ENCODE measurements around the gene BSDC1.
"Not testable (repeated sequence)": the region's sequence is repeated elsewhere in the genome, so short reads cannot be mapped to it uniquely, and the experiment has no call there.

BSDC1 gene

GRCh38 chr1:32356478-32356877 lies 37.8 kb downstream of the BSDC1 start:
- DNase-seq = no peak

GRCh38 chr1:32355778-32356177 lies 38.5 kb downstream of the BSDC1 start:
- not testable (repeated sequence) for DNase-seq

- DNase-seq = no peak
Observed at GRCh38 chr1:32353886-32354570, 40.2 kb downstream of the BSDC1 start.

GRCh38 chr1:32353431-32353830 lies 40.8 kb downstream of the BSDC1 start:
- no peak for DNase-seq

- no peak for DNase-seq
Observed at GRCh38 chr1:32352831-32353383, 41.3 kb downstream of the BSDC1 start.

- DNase-seq = no peak
Observed at GRCh38 chr1:32352239-32352745, 41.9 kb downstream of the BSDC1 start.

GRCh38 chr1:32351399-32352238 lies 42.6 kb downstream of the BSDC1 start:
- DNase-seq = peak; percentile 73

GRCh38 chr1:32350785-32351398 lies 43.3 kb downstream of the BSDC1 start:
- peak; percentile 73 for DNase-seq

- no peak for DNase-seq
Observed at GRCh38 chr1:32349211-32349708, 45.0 kb downstream of the BSDC1 start.

GRCh38 chr1:32346532-32347157 lies 47.6 kb downstream of the BSDC1 start:
- DNase-seq = no peak

GRCh38 chr1:32345289-32345827 lies 48.9 kb downstream of the BSDC1 start:
- DNase-seq = no peak

GRCh38 chr1:32342704-32343103 lies 51.5 kb downstream of the BSDC1 start:
- DNase-seq = no peak

- no peak for DNase-seq
Observed at GRCh38 chr1:32341971-32342370, 52.3 kb downstream of the BSDC1 start.

GRCh38 chr1:32341186-32341757 lies 53.0 kb downstream of the BSDC1 start:
- no peak for DNase-seq

GRCh38 chr1:32339363-32339978 lies 54.8 kb downstream of the BSDC1 start:
- DNase-seq = no peak

GRCh38 chr1:32338637-32339145 lies 55.5 kb downstream of the BSDC1 start:
- no peak for DNase-seq

GRCh38 chr1:32337855-32338636 lies 56.2 kb downstream of the BSDC1 start:
- no peak for DNase-seq

- no peak for DNase-seq
Observed at GRCh38 chr1:32336963-32337675, 57.1 kb downstream of the BSDC1 start.

GRCh38 chr1:32336591-32336932 lies 57.7 kb downstream of the BSDC1 start:
- no peak for DNase-seq

All from NCI-H2029 treated with DMSO at 0.1 percent for 48 hours (cell line).